Hepatocyte (in vitro differentiated cells): ENCODE data around the gene ZNF468. TPM values are rescaled to one million over a fixed set of nuclear protein-coding genes. Genes with fewer than 3 reads are reported as not detected.

Source experiments
- DNase-seq: peaks from one replicate; pipeline ENCODE4 v3.0.0-alpha.2; 2016; ENCODE audit warnings: low spot score
- H2AFZ ChIP-seq: fragments of 200-600 bp; sonication (generic); 2 replicates; pipeline ENCODE4 v1.6.0; 2016; ENCODE audit warnings: antibody characterized with exemption, mild to moderate bottlenecking
- H3K27ac ChIP-seq: fragments of 200-600 bp; sonication (generic); 2 replicates; pipeline ENCODE4 v1.5.1; 2016; ENCODE audit warnings: mild to moderate bottlenecking
- H3K27me3 ChIP-seq: fragments of 200-600 bp; sonication (generic); 2 replicates; pipeline ENCODE4 v1.6.1; 2016
- H3K36me3 ChIP-seq: fragments of 200-600 bp; sonication (generic); replicated peaks from 2 replicates; pipeline ENCODE4 v1.5.1; 2016; ENCODE audit warnings: low read depth; ENCODE audit not compliant: insufficient read depth
- H3K4me1 ChIP-seq: fragments of 200-600 bp; sonication (generic); 2 replicates; pipeline ENCODE4 v1.5.1; 2016; ENCODE audit warnings: mild to moderate bottlenecking, moderate library complexity; ENCODE audit not compliant: insufficient read depth
- H3K4me2 ChIP-seq: fragments of 200-600 bp; sonication (generic); 2 replicates; pipeline ENCODE4 v1.6.0; 2016
- H3K4me3 ChIP-seq: fragments of 200-600 bp; sonication (generic); 2 replicates; pipeline ENCODE4 v1.5.1; 2016; ENCODE audit warnings: mild to moderate bottlenecking
- H3K79me2 ChIP-seq: fragments of 200-600 bp; sonication (generic); 2 replicates; pipeline ENCODE4 v1.6.0; 2017; ENCODE audit warnings: mild to moderate bottlenecking
- H3K9me2 ChIP-seq: fragments of 200-600 bp; sonication (generic); replicated peaks from 2 replicates; pipeline ENCODE4 v1.6.0; 2017; ENCODE audit warnings: mild to moderate bottlenecking; ENCODE audit not compliant: insufficient read depth
- H3K9me3 ChIP-seq: fragments of 200-600 bp; sonication (generic); 2 replicates; pipeline ENCODE4 v1.5.1; 2016; ENCODE audit warnings: low read depth, mild to moderate bottlenecking
- H4K20me1 ChIP-seq: fragments of 200-600 bp; sonication (generic); 2 replicates; pipeline ENCODE4 v1.6.0; 2016; ENCODE audit warnings: mild to moderate bottlenecking; ENCODE audit not compliant: insufficient read depth, poor library complexity, severe bottlenecking
- EZH2 ChIP-seq: fragments of 200-600 bp; sonication (generic); IDR thresholded peaks from 2 replicates; pipeline ENCODE4 v1.6.1; 2016; ENCODE audit warnings: antibody characterized with exemption, mild to moderate bottlenecking, borderline replicate concordance
- EZH2phosphoT487 ChIP-seq: fragments of 200-600 bp; sonication (generic); IDR thresholded peaks from one replicate; pipeline ENCODE4 v1.6.1; 2018; ENCODE audit warnings: antibody characterized with exemption, mild to moderate bottlenecking, low read depth, moderate library complexity; ENCODE audit not compliant: unreplicated experiment, severe bottlenecking
- WGBS: methylation state at CpG from one replicate; pipeline ENCODE4 v1.1.6; 2016; ENCODE audit warnings: low lambda C conversion rate; ENCODE audit errors: missing lambda C conversion rate; 5-methylcytosine and 5-hydroxymethylcytosine counted together
- polyA plus RNA-seq: library from polyadenylated mRNA; unstranded; fragments of >200 nt; fragmentation: Nextera tagmentation; extraction: Ambion mirVana; gene quantifications from 2 replicates; pipeline ENCODE4 v1.2.1, GENCODE V29; 2016
- total RNA-seq: library from RNA; depleted of rRNA; stranded (reverse); fragments of >200 nt; gene quantifications from 2 replicates; pipeline ENCODE4 v1.2.3, GENCODE V29; 2014
- TF ChIP-seq, protein P1 (sequence below): fragments of 200-600 bp; sonication (generic); IDR thresholded peaks from 2 replicates; pipeline ENCODE4 v1.5.1; 2016; ENCODE audit warnings: antibody characterized with exemption, mild to moderate bottlenecking; ENCODE audit not compliant: poor library complexity

Gene ZNF468
- total and polyA plus RNA-seq, 2 experiments from 2014 or later, result 19.9 to 43.6 TPM

DNA sequence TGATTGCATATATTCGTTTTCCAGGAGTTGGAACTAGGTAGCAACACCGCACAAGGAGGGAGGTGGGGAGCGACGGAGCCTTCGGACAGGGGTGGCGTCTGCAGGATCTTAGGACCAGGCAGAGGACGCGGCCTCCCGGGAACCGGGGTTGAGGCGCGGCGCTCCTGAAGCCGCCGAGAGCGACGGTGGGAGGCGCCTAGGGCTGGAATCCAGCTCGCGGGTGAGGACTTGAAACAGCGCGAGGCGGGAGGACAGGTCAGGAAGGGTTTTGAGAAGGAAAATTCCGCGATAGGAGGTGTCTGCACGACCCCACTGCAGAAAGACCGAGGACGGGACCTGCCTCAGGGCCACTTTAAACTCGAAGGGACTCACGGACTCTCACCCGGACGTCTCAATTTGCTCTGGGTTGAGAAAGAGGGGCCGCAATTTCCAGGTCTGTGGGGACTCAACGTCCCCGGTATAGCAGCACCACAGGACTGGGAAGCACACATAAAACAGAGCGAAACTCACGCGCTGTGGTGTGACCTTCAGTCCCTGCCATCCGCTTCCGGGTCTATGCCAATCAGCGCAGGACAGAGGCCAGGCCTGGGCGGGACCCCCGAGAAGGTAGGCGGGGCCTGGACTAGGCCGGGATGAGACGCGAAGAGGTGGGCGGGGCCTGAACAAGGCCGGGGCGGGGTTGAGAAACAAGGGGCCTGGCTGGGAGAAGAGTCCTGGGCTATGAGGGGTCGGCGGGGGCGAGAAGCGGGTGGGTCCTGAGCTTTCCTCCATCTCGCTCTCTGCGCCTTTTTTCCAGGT, 39.9 kb upstream of the ZNF468 start, which contains the start of gene ZNF320:
TSS of gene ZNF320 (minus strand) at position 498 of the 798 bp plus-strand sequence. CDS start 7,380 bp downstream, outside the sequence.
- H2AFZ ChIP-seq, result peak within 1 kb of the TSS; percentile 69
- H3K9me2 ChIP-seq, result no peaks in the 10 kb centered on the region
- peak; percentile 98 for DNase-seq
- H3K27me3 ChIP-seq, result no peaks in the 10 kb centered on the region
- no peaks in the 10 kb centered on the region for H3K36me3 ChIP-seq
- H3K79me2 ChIP-seq, result peaks cover 42% of the 10 kb centered on the region
- no peaks in the 10 kb centered on the region for H4K20me1 ChIP-seq
- no peaks in the 10 kb centered on the region for H3K9me3 ChIP-seq
- TF ChIP-seq, protein P1, sequence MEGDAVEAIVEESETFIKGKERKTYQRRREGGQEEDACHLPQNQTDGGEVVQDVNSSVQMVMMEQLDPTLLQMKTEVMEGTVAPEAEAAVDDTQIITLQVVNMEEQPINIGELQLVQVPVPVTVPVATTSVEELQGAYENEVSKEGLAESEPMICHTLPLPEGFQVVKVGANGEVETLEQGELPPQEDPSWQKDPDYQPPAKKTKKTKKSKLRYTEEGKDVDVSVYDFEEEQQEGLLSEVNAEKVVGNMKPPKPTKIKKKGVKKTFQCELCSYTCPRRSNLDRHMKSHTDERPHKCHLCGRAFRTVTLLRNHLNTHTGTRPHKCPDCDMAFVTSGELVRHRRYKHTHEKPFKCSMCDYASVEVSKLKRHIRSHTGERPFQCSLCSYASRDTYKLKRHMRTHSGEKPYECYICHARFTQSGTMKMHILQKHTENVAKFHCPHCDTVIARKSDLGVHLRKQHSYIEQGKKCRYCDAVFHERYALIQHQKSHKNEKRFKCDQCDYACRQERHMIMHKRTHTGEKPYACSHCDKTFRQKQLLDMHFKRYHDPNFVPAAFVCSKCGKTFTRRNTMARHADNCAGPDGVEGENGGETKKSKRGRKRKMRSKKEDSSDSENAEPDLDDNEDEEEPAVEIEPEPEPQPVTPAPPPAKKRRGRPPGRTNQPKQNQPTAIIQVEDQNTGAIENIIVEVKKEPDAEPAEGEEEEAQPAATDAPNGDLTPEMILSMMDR, result no peak
- TF ChIP-seq EZH2 (no peak), EZH2phosphoT487 (no peak)
- peak within 1 kb of the TSS; percentile 83 for H3K4me2 ChIP-seq
- peak within 1 kb of the TSS; percentile 97 for H3K27ac ChIP-seq
- under 1% methylated on average over 48 of the region's 56 CpGs for WGBS
- peak within 1 kb of the TSS; percentile 40 for H3K4me3 ChIP-seq
- peaks cover 17% of the 10 kb centered on the region for H3K4me1 ChIP-seq

GRCh38 chr19:52896431-52897137, 39.2 kb upstream of the ZNF468 start:
- H3K27ac ChIP-seq, result peak overlapping the region; percentile 97
- H3K4me2 ChIP-seq, result peak overlapping the region; percentile 83
- no peaks in the 10 kb centered on the region for H3K9me2 ChIP-seq
- peaks cover 17% of the 10 kb centered on the region for H3K4me1 ChIP-seq
- H2AFZ ChIP-seq, result peak overlapping the region; percentile 69
- H3K9me3 ChIP-seq, result no peaks in the 10 kb centered on the region
- peaks cover 48% of the 10 kb centered on the region for H3K79me2 ChIP-seq
- 43% methylated on average over 24 of the region's 24 CpGs for WGBS
- H3K27me3 ChIP-seq, result no peaks in the 10 kb centered on the region
- peak; percentile 66 for DNase-seq
- no peaks in the 10 kb centered on the region for H3K36me3 ChIP-seq
- H3K4me3 ChIP-seq, result peak overlapping the region; percentile 40
- no peaks in the 10 kb centered on the region for H4K20me1 ChIP-seq
- TF ChIP-seq EZH2, result no peak

GRCh38 chr19:52891336-52891735, 33.9 kb upstream of the ZNF468 start:
- 54% methylated on average over 4 of the region's 4 CpGs for WGBS
- Histone ChIP-seq H3K4me2 (no peak overlapping the region), H3K27me3 (no peaks in the 10 kb centered on the region), H3K4me3 (no peak overlapping the region), H3K9me2 (no peaks in the 10 kb centered on the region), H3K9me3 (no peaks in the 10 kb centered on the region), H2AFZ (no peak overlapping the region), H3K27ac (no peak overlapping the region), H3K4me1 (peaks cover 9% of the 10 kb centered on the region), H3K79me2 (peaks cover 45% of the 10 kb centered on the region), H4K20me1 (no peaks in the 10 kb centered on the region), H3K36me3 (peaks cover 8% of the 10 kb centered on the region)
- DNase-seq, result no peak
- TF ChIP-seq, protein P1, result no peak
- no peak for TF ChIP-seq EZH2phosphoT487
- TF ChIP-seq EZH2, result no peak

DNA sequence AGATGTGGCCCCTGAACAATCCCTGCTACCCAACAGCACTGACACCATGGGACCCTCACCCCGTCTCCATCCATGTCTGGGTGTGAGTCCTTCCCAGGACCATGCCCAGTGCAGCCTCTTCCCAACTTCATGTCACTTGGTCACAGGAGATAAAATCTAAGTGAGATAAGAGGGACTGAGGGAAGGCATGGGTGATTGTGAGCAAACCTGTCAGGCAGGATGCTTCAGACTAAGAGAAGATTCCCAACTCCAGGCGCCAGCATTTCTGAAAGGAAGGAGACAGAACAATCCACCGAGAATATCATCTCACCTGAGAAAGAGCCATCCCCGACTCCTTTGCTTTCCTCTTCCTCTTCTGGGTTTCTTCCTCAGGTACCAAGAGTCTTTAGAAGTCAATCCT, 32.5 kb upstream of the ZNF468 start:
- peaks cover 14% of the 10 kb centered on the region for H3K36me3 ChIP-seq
- no peak overlapping the region for H3K4me3 ChIP-seq
- WGBS, result 75% methylated on average over 4 of the region's 4 CpGs
- H3K27ac ChIP-seq, result no peak overlapping the region
- H4K20me1 ChIP-seq, result no peaks in the 10 kb centered on the region
- no peaks in the 10 kb centered on the region for H3K27me3 ChIP-seq
- peaks cover 31% of the 10 kb centered on the region for H3K79me2 ChIP-seq
- H2AFZ ChIP-seq, result no peak overlapping the region
- no peak for TF ChIP-seq EZH2phosphoT487
- no peak for TF ChIP-seq EZH2
- TF ChIP-seq, protein P1, result no peak
- no peak for DNase-seq
- no peaks in the 10 kb centered on the region for H3K9me3 ChIP-seq
- H3K9me2 ChIP-seq, result no peaks in the 10 kb centered on the region
- H3K4me2 ChIP-seq, result no peak overlapping the region
- H3K4me1 ChIP-seq, result no peaks in the 10 kb centered on the region
